ENCODE results near the gene TOMM6.
"Not testable (repeated sequence)": the region's sequence is repeated elsewhere in the genome, so short reads cannot be mapped to it uniquely, and the experiment has no call there.

TOMM6 gene

GRCh38 chr6:41766043-41766664 lies 21.3 kb upstream of the TOMM6 start:
- DNase-seq, result not testable (repeated sequence)

- DNase-seq, result no peak
Observed at GRCh38 chr6:41767112-41767833, 20.2 kb upstream of the TOMM6 start.

GRCh38 chr6:41768545-41769308 lies 18.8 kb upstream of the TOMM6 start:
- no peak for DNase-seq

- DNase-seq, result no peak
Observed at GRCh38 chr6:41769376-41769775, 18.1 kb upstream of the TOMM6 start.

GRCh38 chr6:41770381-41771057 lies 17.0 kb upstream of the TOMM6 start:
- DNase-seq, result no peak

GRCh38 chr6:41771058-41771983 lies 16.2 kb upstream of the TOMM6 start:
- no peak for DNase-seq

GRCh38 chr6:41774841-41775240 lies 12.7 kb upstream of the TOMM6 start:
- no peak for DNase-seq

GRCh38 chr6:41775293-41775882 lies 12.1 kb upstream of the TOMM6 start:
- no peak for DNase-seq

GRCh38 chr6:41777551-41778285 lies 9.8 kb upstream of the TOMM6 start:
- no peak for DNase-seq

- no peak for DNase-seq
Observed at GRCh38 chr6:41778895-41779294, 8.6 kb upstream of the TOMM6 start.

- DNase-seq, result no peak
Observed at GRCh38 chr6:41779336-41779735, 8.2 kb upstream of the TOMM6 start.

GRCh38 chr6:41779788-41780550 lies 7.5 kb upstream of the TOMM6 start, which contains the start of gene FRS3:
FRS3 (minus strand) TSS chr6:41779900; CDS start chr6:41776987, 2,913 bp downstream.
- peak; percentile 99 for DNase-seq

GRCh38 chr6:41780551-41781365 lies 6.7 kb upstream of the TOMM6 start, which contains the start of gene PRICKLE4:
PRICKLE4 (plus strand) TSS chr6:41780782; CDS start chr6:41783474, 2,692 bp downstream.
- DNase-seq, result no peak

GRCh38 chr6:41781366-41781730 lies 6.1 kb upstream of the TOMM6 start:
- DNase-seq, result no peak

- no peak for DNase-seq
Observed at GRCh38 chr6:41783106-41783780, 4.3 kb upstream of the TOMM6 start.

GRCh38 chr6:41784581-41785171 lies 2.8 kb upstream of the TOMM6 start:
- no peak for DNase-seq

- no peak for DNase-seq
Observed at GRCh38 chr6:41785254-41785653, 2.2 kb upstream of the TOMM6 start.
